Liver (tissue), 3 donors: ENCODE measurements around the gene PFN4.

Experiments used
- ATF3 ChIP-seq: IDR thresholded peaks from 2 replicates; pipeline ENCODE4 v1.6.1; 2016; ENCODE audit warnings: antibody characterized with exemption
- CTCF ChIP-seq: fragments of 150-350 bp; IDR thresholded peaks from 2 replicates; pipeline ENCODE4 v1.5.1; 2017; ENCODE audit warnings: improper control_type of control experiment, low read depth, low read length; ENCODE audit not compliant: missing input control
- EGR1 ChIP-seq, 2 donors: IDR thresholded peaks; 2 replicates each; pipeline ENCODE4 v1.6.1; 2016 to 2018; ENCODE audit warnings: antibody characterized with exemption in 2 of 2, low read depth in 2 of 2
- FOXA1 ChIP-seq: IDR thresholded peaks from 2 replicates; pipeline ENCODE4 v1.6.1; 2016; ENCODE audit warnings: antibody characterized with exemption
- HNF4G ChIP-seq: IDR thresholded peaks from 2 replicates; pipeline ENCODE4 v1.6.1; 2016; ENCODE audit warnings: antibody characterized with exemption
- JUND ChIP-seq, 2 donors: IDR thresholded peaks; 2 replicates each; pipeline ENCODE4 v1.6.1; 2016; ENCODE audit warnings: antibody characterized with exemption in 2 of 2
- MAX ChIP-seq: IDR thresholded peaks from 2 replicates; pipeline ENCODE4 v1.6.1; 2016; ENCODE audit warnings: antibody characterized with exemption
- RAD21 ChIP-seq, 2 donors: IDR thresholded peaks; 2 replicates each; pipeline ENCODE4 v1.6.1; 2016; ENCODE audit warnings: antibody characterized with exemption in 2 of 2, mild to moderate bottlenecking in 2 of 2
- REST ChIP-seq: IDR thresholded peaks from 2 replicates; pipeline ENCODE4 v1.6.1; 2016; ENCODE audit warnings: antibody characterized with exemption, mild to moderate bottlenecking
- RXRA ChIP-seq, 2 donors: IDR thresholded peaks; 2 replicates each; pipeline ENCODE4 v1.6.1; 2017 to 2018; ENCODE audit warnings: antibody characterized with exemption in 2 of 2, mild to moderate bottlenecking in 1 of 2
- SP1 ChIP-seq: IDR thresholded peaks from 2 replicates; pipeline ENCODE4 v1.6.1; 2018; ENCODE audit warnings: antibody characterized with exemption, mild to moderate bottlenecking
- TAF1 ChIP-seq: conservative IDR thresholded peaks from 2 replicates; pipeline ENCODE4 v1.6.1; 2016; ENCODE audit warnings: antibody characterized with exemption, mild to moderate bottlenecking
- YY1 ChIP-seq: IDR thresholded peaks from 2 replicates; pipeline ENCODE4 v1.6.1; 2016; ENCODE audit warnings: antibody characterized with exemption, mild to moderate bottlenecking
- ZBTB33 ChIP-seq: IDR thresholded peaks from 2 replicates; pipeline ENCODE4 v1.6.1; 2016; ENCODE audit warnings: antibody characterized with exemption
- donor health status: healthy.
- donor health status: healthy.

- TF ChIP-seq CTCF = no peak
- no peak for TF ChIP-seq RXRA (IDR thresholded peaks at IDR 0.05)
- TF ChIP-seq MAX = no peak
- no peak for TF ChIP-seq EGR1 (IDR thresholded peaks at IDR 0.05; ENCODE audit: low read depth in 2 of 2)
- TF ChIP-seq TAF1 = no peak
- no peak for TF ChIP-seq JUND (IDR thresholded peaks at IDR 0.05)
- no peak for TF ChIP-seq REST
- TF ChIP-seq ATF3 = no peak
- TF ChIP-seq RAD21 (IDR thresholded peaks at IDR 0.05) = no peak
- TF ChIP-seq YY1 = no peak
- TF ChIP-seq ZBTB33 = no peak
- TF ChIP-seq SP1 = no peak
- no peak for TF ChIP-seq HNF4G
- TF ChIP-seq FOXA1 = no peak
Observed at GRCh38 chr2:24085200-24085489, 38.0 kb downstream of the PFN4 start.
